RWPE1 (cell line): ENCODE results near the gene FREM1.

Experiments
- CTCF ChIA-PET: fragments of 350-600 bp; sonication (Branson Sonifier 250); formaldehyde crosslinking; extraction: SDS; loops from one replicate; lab custom pipeline; 2021; lab: Yijun Ruan, JAX
- POLR2A ChIA-PET: fragments of 400-600 bp; formaldehyde crosslinking; extraction: SDS; loops from one replicate; lab custom pipeline; 2020; ENCODE audit warnings: antibody characterized with exemption; ENCODE audit not compliant: low non-redundant PET; lab: Yijun Ruan, JAX
- DNase-seq: peaks from one replicate; pipeline ENCODE4 v3.0.0; 2012; ENCODE audit warnings: low spot score
- H3K27ac ChIP-seq: fragments of 450-650 bp; 2 replicates; pipeline ENCODE4 v1.5.1; 2017
- TF ChIP-seq, protein P1 (sequence below): fragments of 450-650 bp; conservative IDR thresholded peaks from 2 replicates; pipeline ENCODE4 v1.5.1; 2017; ENCODE audit warnings: low read depth, mild to moderate bottlenecking

FREM1 gene

DNA sequence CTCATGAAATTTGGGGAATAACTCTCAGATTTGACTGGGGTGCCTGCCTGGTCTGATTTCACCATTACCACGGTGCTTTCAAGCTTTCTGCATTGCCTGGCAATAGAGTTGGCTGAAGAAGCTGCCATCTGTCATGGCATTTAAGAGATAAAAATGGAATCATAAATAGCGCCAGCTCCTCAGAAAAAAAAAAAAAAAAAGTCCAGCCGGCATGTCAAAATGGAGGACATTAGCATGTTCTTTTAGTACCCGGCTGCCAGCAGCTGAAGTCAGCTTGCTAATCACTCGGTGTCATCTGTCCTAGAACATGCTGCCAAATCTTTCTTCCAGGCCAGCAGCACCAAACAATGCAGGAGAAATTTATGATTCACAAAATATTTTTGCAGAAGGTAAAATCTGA, 130.0 kb downstream of the FREM1 start:
- ChIA-PET POLR2A (no interaction called here), CTCF (interaction anchor here (2.1 kb wide), 1 partner anchor 11 kb away, joined by 6 read pairs; no protein-coding TSS in a partner anchor)
- no peak for DNase-seq

DNA sequence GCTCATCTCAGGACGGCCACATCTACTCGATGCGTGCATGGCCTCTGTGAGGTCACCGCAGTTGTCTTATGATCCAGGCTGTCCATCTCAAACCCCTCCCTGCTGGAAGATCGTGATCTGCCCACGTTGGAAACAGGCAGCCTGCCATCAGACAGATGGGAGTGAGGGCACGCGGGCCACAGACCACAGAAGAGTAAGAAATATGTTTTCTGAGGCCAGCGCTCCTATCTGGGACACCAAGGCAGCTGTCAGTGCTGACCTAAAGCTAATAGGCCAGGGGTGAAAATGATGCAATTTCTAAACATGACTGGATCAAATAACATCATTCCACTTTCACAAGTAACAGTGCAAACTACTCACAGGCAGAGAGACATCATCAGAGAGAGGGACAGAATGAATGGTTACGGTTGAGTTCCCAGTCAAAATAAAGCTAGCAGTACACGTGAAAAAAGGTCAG, 130.6 kb downstream of the FREM1 start:
- ChIA-PET POLR2A (no interaction called here), CTCF (interaction anchor here (2.1 kb wide), 1 partner anchor 10 kb away, joined by 6 read pairs; no protein-coding TSS in a partner anchor)
- H3K27ac ChIP-seq: no peak overlapping the region
- TF ChIP-seq, protein P1, sequence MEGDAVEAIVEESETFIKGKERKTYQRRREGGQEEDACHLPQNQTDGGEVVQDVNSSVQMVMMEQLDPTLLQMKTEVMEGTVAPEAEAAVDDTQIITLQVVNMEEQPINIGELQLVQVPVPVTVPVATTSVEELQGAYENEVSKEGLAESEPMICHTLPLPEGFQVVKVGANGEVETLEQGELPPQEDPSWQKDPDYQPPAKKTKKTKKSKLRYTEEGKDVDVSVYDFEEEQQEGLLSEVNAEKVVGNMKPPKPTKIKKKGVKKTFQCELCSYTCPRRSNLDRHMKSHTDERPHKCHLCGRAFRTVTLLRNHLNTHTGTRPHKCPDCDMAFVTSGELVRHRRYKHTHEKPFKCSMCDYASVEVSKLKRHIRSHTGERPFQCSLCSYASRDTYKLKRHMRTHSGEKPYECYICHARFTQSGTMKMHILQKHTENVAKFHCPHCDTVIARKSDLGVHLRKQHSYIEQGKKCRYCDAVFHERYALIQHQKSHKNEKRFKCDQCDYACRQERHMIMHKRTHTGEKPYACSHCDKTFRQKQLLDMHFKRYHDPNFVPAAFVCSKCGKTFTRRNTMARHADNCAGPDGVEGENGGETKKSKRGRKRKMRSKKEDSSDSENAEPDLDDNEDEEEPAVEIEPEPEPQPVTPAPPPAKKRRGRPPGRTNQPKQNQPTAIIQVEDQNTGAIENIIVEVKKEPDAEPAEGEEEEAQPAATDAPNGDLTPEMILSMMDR: no peak
- no peak for DNase-seq

More for the DNA sequence above, 130.0 kb downstream of the FREM1 start:
- no peak overlapping the region for H3K27ac ChIP-seq
- TF ChIP-seq, protein P1: no peak

GRCh38 chr9:14778565-14778964, 131.7 kb downstream of the FREM1 start:
- no peak overlapping the region for H3K27ac ChIP-seq
- ChIA-PET CTCF (no interaction called here), POLR2A (no interaction called here)
- TF ChIP-seq, protein P1: no peak
- DNase-seq: no peak

DNA sequence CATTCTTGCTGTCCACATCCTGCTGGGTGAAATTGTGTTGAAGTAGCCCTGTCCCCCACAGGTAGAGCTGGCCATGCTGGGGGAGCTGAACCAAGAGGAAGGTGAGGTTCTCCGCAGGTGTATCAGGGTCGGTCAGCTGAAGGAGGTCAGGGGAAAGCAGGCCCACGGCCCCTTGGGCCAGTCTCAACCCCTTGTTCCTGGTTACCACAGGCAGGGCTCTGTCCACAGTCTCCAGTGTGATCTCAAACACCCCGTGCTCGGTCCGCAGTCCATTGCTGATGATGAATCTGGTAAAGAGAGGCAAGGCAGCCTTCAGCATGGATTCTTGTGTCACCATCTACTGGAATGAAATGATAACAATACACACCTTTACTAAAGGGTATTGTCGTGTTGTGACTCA, 134.3 kb downstream of the FREM1 start:
- TF ChIP-seq, protein P1: no peak
- no peak for DNase-seq
- POLR2A ChIA-PET: no interaction called here
- no peak overlapping the region for H3K27ac ChIP-seq
- CTCF ChIA-PET: interaction anchor here (1.4 kb wide), 1 partner anchor 10 kb away, joined by 3 read pairs; no protein-coding TSS in a partner anchor

- no peak overlapping the region for H3K27ac ChIP-seq
- no peak for DNase-seq
- ChIA-PET POLR2A (no interaction called here), CTCF (interaction anchor here (1.8 kb wide), 1 partner anchor 417 kb away, joined by 4 read pairs; no protein-coding TSS in a partner anchor)
- TF ChIP-seq, protein P1: no peak
These were observed 139.6 kb downstream of the FREM1 start for GRCh38 chr9:14770592-14770991.

GRCh38 chr9:14769230-14769571, 141.0 kb downstream of the FREM1 start:
- ChIA-PET CTCF (interaction anchor here (0.5 to 1.9 kb wide), 21 partner anchors 10 to 1563 kb away, joined by 3 to 11 read pairs (median 4); no protein-coding TSS in a partner anchor), POLR2A (no interaction called here)
- peak; percentile 13 for DNase-seq
- H3K27ac ChIP-seq: no peak overlapping the region
- TF ChIP-seq, protein P1: no peak
